ENCODE measurements around the gene ANGEL1.

Gene ANGEL1, protein sequence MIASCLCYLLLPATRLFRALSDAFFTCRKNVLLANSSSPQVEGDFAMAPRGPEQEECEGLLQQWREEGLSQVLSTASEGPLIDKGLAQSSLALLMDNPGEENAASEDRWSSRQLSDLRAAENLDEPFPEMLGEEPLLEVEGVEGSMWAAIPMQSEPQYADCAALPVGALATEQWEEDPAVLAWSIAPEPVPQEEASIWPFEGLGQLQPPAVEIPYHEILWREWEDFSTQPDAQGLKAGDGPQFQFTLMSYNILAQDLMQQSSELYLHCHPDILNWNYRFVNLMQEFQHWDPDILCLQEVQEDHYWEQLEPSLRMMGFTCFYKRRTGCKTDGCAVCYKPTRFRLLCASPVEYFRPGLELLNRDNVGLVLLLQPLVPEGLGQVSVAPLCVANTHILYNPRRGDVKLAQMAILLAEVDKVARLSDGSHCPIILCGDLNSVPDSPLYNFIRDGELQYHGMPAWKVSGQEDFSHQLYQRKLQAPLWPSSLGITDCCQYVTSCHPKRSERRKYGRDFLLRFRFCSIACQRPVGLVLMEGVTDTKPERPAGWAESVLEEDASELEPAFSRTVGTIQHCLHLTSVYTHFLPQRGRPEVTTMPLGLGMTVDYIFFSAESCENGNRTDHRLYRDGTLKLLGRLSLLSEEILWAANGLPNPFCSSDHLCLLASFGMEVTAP
- total RNA-seq = 35.6 to 40.4 (median 36.2) reads per million in 4 experiments

GRCh38 chr14:76812422-76813383 is at the start of gene ANGEL1:
Gene ANGEL1 (minus strand): TSS chr14:76812882. CDS start chr14:76812827, 55 bp downstream.
- peak; percentile 94 for DNase-seq

DNA sequence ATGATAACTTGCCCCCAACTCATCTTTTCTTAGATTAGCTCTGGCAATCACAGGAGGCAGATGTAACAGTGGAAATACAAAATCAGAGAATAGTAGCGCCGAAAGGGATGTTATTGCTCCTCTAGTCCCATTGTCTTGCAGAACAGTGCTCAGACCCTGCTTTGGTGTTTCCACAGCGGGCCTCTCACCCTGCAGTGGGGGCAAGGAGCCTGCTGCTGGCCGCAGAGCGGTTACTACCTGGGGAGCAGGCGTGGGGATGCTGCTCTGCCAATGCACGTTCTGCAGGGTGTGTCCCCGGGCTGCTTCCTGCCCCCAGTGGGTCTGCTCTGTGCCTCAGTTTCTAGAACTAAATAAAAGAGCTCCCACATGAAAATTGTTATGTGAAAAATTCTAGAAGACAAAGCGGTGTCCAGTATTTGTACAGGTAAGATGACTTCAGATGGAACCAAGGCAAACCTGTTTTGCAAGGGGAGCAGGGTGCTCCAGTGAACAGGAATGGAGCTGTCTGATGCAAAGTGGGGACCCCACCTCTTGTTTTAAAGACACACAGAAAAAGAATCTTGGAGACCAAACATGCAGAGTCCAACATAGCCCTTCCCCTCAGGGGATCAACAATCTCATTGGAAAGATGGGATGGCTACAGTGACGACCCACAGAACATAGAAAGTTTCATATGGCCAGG is 49.0 kb upstream of the ANGEL1 start:
- DNase-seq = no peak

DNA sequence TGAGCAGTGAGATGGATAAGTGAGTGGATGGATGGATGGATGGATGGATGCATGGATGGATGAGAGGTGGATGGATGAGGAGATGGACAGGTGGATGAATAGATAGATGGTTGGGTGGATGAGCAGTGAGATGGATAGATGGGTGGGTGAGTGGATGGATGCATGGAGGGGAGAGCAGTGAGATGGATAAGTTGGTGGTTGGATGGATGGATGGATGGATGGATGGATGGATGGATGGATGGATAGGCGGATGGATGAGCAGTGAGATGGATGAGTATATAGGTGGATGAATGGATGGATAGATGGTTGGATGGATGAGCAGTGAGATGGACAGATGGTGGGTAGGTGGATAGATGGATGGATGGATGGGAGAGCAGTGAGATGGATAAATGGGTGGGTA is 44.1 kb upstream of the ANGEL1 start:
- DNase-seq = no peak

- DNase-seq = no peak
Observed at GRCh38 chr14:76855066-76855465, 42.4 kb upstream of the ANGEL1 start.

GRCh38 chr14:76848879-76849278 is 36.2 kb upstream of the ANGEL1 start:
- no peak for DNase-seq

GRCh38 chr14:76846331-76847047 is 33.8 kb upstream of the ANGEL1 start:
- DNase-seq = no peak

- DNase-seq = peak; percentile 13
Observed at GRCh38 chr14:76844223-76844622, 31.5 kb upstream of the ANGEL1 start.

DNA sequence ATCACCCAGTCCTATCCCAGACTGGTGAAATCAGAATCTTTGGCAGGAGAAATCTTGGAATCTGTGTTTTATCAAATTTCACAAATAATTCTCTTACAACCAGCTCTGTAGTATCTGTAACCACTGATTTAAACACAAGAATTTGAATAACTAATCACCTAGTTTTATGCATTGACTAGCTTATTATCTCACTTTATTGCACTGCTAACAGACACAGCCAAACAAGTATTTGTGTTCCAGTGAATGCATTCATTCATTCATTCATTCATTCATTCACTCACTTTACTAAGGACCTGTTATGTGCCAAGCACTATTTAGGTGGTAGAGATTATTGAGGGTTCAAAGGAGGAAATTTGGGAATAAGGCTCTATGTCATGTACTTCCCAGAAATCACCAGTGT is 29.7 kb upstream of the ANGEL1 start:
- no peak for DNase-seq

GRCh38 chr14:76837524-76837923 is 24.8 kb upstream of the ANGEL1 start:
- no peak for DNase-seq

- DNase-seq = no peak
Observed at GRCh38 chr14:76836029-76836630, 23.4 kb upstream of the ANGEL1 start.

DNA sequence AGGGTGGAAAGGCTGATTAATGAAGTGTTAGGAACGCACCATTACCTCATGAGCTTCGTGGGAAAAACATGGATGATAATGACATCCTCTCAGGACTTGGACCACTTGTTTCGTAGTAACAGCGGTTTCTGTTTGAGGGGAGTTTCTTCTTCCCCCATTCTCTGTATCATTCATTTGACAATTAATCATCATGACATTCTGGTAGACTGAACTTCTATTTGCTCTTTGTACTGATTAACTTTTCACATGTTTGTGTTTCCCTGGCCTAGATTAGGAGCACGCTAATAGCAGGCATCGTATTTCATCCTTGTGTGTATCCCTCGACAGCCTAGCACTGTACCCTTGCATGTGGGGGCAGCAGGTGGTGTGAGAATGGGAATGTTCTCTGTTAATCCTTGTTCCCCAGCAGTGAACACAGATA is 21.6 kb upstream of the ANGEL1 start:
- no peak for DNase-seq

- DNase-seq = no peak
Observed at GRCh38 chr14:76833011-76833410, 20.3 kb upstream of the ANGEL1 start.

- DNase-seq = no peak
Observed at GRCh38 chr14:76832503-76832988, 19.9 kb upstream of the ANGEL1 start.

GRCh38 chr14:76830556-76830955 is 17.9 kb upstream of the ANGEL1 start:
- no peak for DNase-seq

GRCh38 chr14:76829650-76830421 is 17.2 kb upstream of the ANGEL1 start:
- no peak for DNase-seq

DNA sequence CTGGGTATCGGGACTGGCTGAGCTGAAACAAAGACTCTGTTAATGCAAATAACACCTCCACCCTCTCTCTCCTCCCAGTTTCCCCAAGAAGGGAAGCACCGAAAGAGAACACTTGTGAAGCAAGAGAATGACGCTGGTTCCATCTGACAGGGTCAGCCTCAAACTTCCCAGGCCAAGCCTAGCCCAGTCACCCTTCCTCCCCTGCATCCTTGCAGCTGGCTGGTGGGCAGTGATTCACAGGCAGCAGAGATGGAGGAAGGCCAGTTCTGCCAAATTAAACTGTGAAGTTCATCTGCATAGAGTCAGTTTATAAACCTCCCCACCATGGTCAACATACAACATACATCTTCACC is 16.3 kb upstream of the ANGEL1 start:
- no peak for DNase-seq

GRCh38 chr14:76828339-76829012 is 15.8 kb upstream of the ANGEL1 start:
- DNase-seq = no peak

- no peak for DNase-seq
Observed at GRCh38 chr14:76827696-76828296, 15.1 kb upstream of the ANGEL1 start.

DNA sequence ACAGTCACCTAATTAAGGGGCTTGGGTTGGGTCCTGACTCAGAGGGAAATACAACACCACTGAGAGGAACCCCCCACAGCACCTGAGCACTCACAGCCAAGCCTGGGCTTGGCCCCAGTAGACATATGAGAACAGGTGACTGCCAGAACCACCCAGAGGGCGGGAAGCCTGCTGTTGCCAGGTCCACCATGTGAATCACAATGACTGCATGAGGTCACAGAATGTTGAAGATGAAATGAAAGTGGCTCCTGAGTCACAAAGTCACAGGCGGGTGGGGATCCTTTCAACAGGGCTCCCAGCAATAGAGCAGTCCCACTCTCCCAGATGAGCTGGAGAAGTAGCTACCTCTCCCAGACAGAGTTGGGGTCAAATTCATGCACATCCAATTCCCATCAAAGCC is 13.4 kb upstream of the ANGEL1 start, which contains the start of gene LRRC74A:
Gene LRRC74A (plus strand): TSS at position 287 of the 400 bp plus-strand sequence. CDS start 290 bp downstream, outside the sequence.
- no peak for DNase-seq
